HEK293 (cell line): ENCODE data around the gene MRPL36.
A peak's percentile ranks its signal among the peaks of the same experiment; 100 is the strongest.

ENCODE experiments used
- FEZF1 ChIP-seq: fragments of 450-650 bp; formaldehyde crosslinking; IDR thresholded peaks from 2 replicates; pipeline ENCODE4 v1.5.1; 2016; ENCODE audit warnings: missing biosample characterization, missing genetic modification characterization
- GLI4 ChIP-seq: fragments of 450-650 bp; formaldehyde crosslinking; IDR thresholded peaks from 2 replicates; pipeline ENCODE4 v1.5.1; 2016; ENCODE audit warnings: missing biosample characterization, missing genetic modification characterization
- KLF1 ChIP-seq: fragments of 450-650 bp; formaldehyde crosslinking; IDR thresholded peaks from 2 replicates; pipeline ENCODE4 v1.5.1; 2016; ENCODE audit warnings: missing biosample characterization, missing genetic modification characterization
- KLF8 ChIP-seq: fragments of 450-650 bp; formaldehyde crosslinking; IDR thresholded peaks from 2 replicates; pipeline ENCODE4 v1.5.1; 2016; ENCODE audit warnings: missing biosample characterization, missing genetic modification characterization
- MEIS1 ChIP-seq: sonication (generic); formaldehyde crosslinking; IDR thresholded peaks from 2 replicates; pipeline ENCODE4 v1.8.1; 2022; ENCODE audit warnings: missing genetic modification reagents, mild to moderate bottlenecking, borderline replicate concordance
- SCRT1 ChIP-seq: fragments of 450-650 bp; formaldehyde crosslinking; IDR thresholded peaks from 2 replicates; pipeline ENCODE4 v1.5.1; 2016; ENCODE audit warnings: missing biosample characterization, missing genetic modification characterization, borderline replicate concordance
- SCRT2 ChIP-seq: fragments of 450-650 bp; formaldehyde crosslinking; IDR thresholded peaks from 2 replicates; pipeline ENCODE4 v1.5.1; 2016; ENCODE audit warnings: missing biosample characterization, missing genetic modification characterization
- ZBTB7A ChIP-seq: fragments of 450-650 bp; formaldehyde crosslinking; IDR thresholded peaks from 2 replicates; pipeline ENCODE4 v1.5.1; 2016; ENCODE audit warnings: low read depth, missing biosample characterization, missing genetic modification characterization
- ZNF214 ChIP-seq: fragments of 450-650 bp; formaldehyde crosslinking; IDR thresholded peaks from 2 replicates; pipeline ENCODE4 v1.5.1; 2017; ENCODE audit warnings: missing biosample characterization, mild to moderate bottlenecking, missing genetic modification characterization, borderline replicate concordance
- ZNF239 ChIP-seq: fragments of 450-650 bp; formaldehyde crosslinking; IDR thresholded peaks from 2 replicates; pipeline ENCODE4 v1.5.1; 2016; ENCODE audit warnings: missing biosample characterization, missing genetic modification characterization
- ZNF311 ChIP-seq: fragments of 450-650 bp; formaldehyde crosslinking; IDR thresholded peaks from 2 replicates; pipeline ENCODE4 v1.5.1; 2017; ENCODE audit warnings: missing biosample characterization, missing genetic modification characterization, borderline replicate concordance
- ZNF335 ChIP-seq: fragments of 450-650 bp; formaldehyde crosslinking; conservative IDR thresholded peaks from 2 replicates; pipeline ENCODE4 v1.5.1; 2016; ENCODE audit warnings: missing biosample characterization, missing genetic modification characterization
- ZNF423 ChIP-seq: fragments of 450-650 bp; formaldehyde crosslinking; IDR thresholded peaks from 2 replicates; pipeline ENCODE4 v1.5.1; 2016; ENCODE audit warnings: missing biosample characterization, missing genetic modification characterization
- ZNF530 ChIP-seq: fragments of 450-650 bp; formaldehyde crosslinking; IDR thresholded peaks from 2 replicates; pipeline ENCODE4 v1.5.1; 2016; ENCODE audit warnings: low read depth, missing biosample characterization, missing genetic modification characterization
- ZNF558 ChIP-seq: fragments of 450-650 bp; formaldehyde crosslinking; IDR thresholded peaks from 2 replicates; pipeline ENCODE4 v1.5.1; 2016; ENCODE audit warnings: missing biosample characterization, missing genetic modification characterization
- ZNF600 ChIP-seq: fragments of 450-650 bp; formaldehyde crosslinking; IDR thresholded peaks from 2 replicates; pipeline ENCODE4 v1.5.1; 2016; ENCODE audit warnings: missing biosample characterization, missing genetic modification characterization
- ZNF623 ChIP-seq: fragments of 450-650 bp; formaldehyde crosslinking; IDR thresholded peaks from 2 replicates; pipeline ENCODE4 v1.5.1; 2016; ENCODE audit warnings: missing biosample characterization, missing genetic modification characterization
- ZNF664 ChIP-seq: fragments of 450-650 bp; formaldehyde crosslinking; IDR thresholded peaks from 2 replicates; pipeline ENCODE4 v1.5.1; 2016; ENCODE audit warnings: missing biosample characterization, missing genetic modification characterization
- ZNF701 ChIP-seq: fragments of 450-650 bp; formaldehyde crosslinking; IDR thresholded peaks from 2 replicates; pipeline ENCODE4 v1.5.1; 2016; ENCODE audit warnings: missing biosample characterization, missing genetic modification characterization
- ZNF707 ChIP-seq: fragments of 450-650 bp; formaldehyde crosslinking; IDR thresholded peaks from 2 replicates; pipeline ENCODE4 v1.5.1; 2016; ENCODE audit warnings: missing biosample characterization, missing genetic modification characterization
- ZNF76 ChIP-seq: fragments of 450-650 bp; formaldehyde crosslinking; IDR thresholded peaks from 2 replicates; pipeline ENCODE4; 2016; ENCODE audit warnings: low read depth, missing biosample characterization, missing genetic modification characterization, borderline replicate concordance
- TF ChIP-seq, protein P1 (sequence below): fragments of 450-650 bp; formaldehyde crosslinking; IDR thresholded peaks from 2 replicates; pipeline ENCODE4 v1.5.1; 2016; ENCODE audit warnings: missing biosample characterization, missing genetic modification characterization
- TF ChIP-seq, protein P2 (sequence below): fragments of 450-650 bp; formaldehyde crosslinking; conservative IDR thresholded peaks from 2 replicates; pipeline ENCODE4 v1.5.1; 2016; ENCODE audit warnings: low read depth, missing biosample characterization, missing genetic modification characterization
- TF ChIP-seq, protein P3 (sequence below): sonication (generic); formaldehyde crosslinking; IDR thresholded peaks from 2 replicates; pipeline ENCODE4 v1.8.1; 2022; ENCODE audit warnings: mild to moderate bottlenecking, moderate library complexity, missing genetic modification reagents
- TF ChIP-seq, protein P4 (sequence below): fragments of 450-650 bp; formaldehyde crosslinking; IDR thresholded peaks from 2 replicates; pipeline ENCODE4 v1.5.1; 2016; ENCODE audit warnings: missing biosample characterization, missing genetic modification characterization
- TF ChIP-seq, protein P5 (sequence below): fragments of 450-650 bp; formaldehyde crosslinking; IDR thresholded peaks from 2 replicates; pipeline ENCODE4 v1.5.1; 2016; ENCODE audit warnings: missing biosample characterization, missing genetic modification characterization

MRPL36 gene

DNA sequence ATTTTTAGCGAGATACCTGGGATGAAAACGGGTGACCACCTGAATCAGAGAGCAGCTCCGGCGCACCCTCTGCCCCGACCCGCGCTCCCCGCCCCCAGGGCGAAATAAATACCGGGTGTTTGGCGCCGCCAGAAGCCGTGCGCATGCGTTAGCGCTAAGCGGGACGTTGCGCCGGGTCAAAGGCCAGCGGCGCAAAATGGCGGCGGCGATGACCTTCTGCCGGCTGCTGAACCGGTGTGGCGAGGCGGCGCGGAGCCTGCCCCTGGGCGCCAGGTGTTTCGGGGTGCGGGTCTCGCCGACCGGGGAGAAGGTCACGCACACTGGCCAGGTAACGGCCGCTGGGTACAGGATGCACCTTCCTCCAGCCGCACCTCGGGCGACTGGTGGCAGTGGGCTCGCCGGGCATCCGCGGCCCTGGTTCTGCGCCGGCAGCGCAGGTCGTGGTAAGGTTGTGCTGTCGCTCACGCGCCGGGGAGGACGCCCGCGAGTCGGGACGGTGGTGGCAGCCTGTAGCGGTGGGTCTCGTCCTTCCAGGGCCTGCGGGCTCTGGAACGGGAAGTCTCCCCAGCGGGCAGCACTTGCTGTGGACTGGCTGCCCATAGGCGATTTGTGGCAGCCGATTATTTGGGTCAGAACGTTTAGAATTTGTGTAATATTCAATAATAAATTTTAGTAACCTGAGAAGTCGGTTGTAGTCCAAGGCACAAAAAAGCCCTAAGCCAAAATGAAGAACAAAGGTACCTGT is 1.8 kb upstream of the MRPL36 start, which contains the start of gene NDUFS6 (continued):
- TF ChIP-seq, protein P1, sequence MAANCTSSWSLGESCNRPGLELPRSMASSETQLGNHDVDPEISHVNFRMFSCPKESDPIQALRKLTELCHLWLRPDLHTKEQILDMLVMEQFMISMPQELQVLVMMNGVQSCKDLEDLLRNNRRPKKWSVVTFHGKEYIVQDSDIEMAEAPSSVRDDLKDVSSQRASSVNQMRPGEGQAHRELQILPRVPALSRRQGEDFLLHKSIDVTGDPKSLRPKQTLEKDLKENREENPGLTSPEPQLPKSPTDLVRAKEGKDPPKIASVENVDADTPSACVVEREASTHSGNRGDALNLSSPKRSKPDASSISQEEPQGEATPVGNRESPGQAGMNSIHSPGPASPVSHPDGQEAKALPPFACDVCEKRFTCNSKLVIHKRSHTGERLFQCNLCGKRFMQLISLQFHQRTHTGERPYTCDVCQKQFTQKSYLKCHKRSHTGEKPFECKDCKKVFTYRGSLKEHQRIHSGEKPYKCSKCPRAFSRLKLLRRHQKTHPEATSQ (tag by site-specific recombination) = 0 out of 2 replicates have a peak, but pooled peaks have one; percentile 75
- TF ChIP-seq GLI4 (tag by site-specific recombination) (peak; percentile 94), ZNF530 (no peak), ZNF311 (no peak), ZNF558 (tag by site-specific recombination) (no peak), ZNF707 (tag by site-specific recombination) (no peak), ZNF239 (tag by site-specific recombination) (no peak; the same call in 1 of the 2 replicates), ZNF600 (tag by site-specific recombination) (peak; percentile 92), SCRT2 (tag by site-specific recombination) (peak; percentile 56; the same call in 1 of the 2 replicates), ZBTB7A (tag by site-specific recombination) (peak; percentile 61; the same call in 1 of the 2 replicates), ZNF214 (tag by site-specific recombination) (no peak), ZNF423 (tag by site-specific recombination) (no peak), ZNF623 (no peak; the same call in 1 of the 2 replicates), KLF8 (tag by site-specific recombination) (no peak; the same call in 1 of the 2 replicates), SCRT1 (tag by site-specific recombination) (no peak), ZNF335 (tag by site-specific recombination) (peak; percentile 87), ZNF701 (no peak), KLF1 (tag by site-specific recombination) (no peak; the same call in 1 of the 2 replicates), MEIS1 (CRISPR knock-in tag) (no peak), ZNF76 (tag by site-specific recombination) (peak; percentile 77; the same call in 1 of the 2 replicates), ZNF664 (no peak), FEZF1 (tag by site-specific recombination) (peak; percentile 67)
- TF ChIP-seq, protein P2, sequence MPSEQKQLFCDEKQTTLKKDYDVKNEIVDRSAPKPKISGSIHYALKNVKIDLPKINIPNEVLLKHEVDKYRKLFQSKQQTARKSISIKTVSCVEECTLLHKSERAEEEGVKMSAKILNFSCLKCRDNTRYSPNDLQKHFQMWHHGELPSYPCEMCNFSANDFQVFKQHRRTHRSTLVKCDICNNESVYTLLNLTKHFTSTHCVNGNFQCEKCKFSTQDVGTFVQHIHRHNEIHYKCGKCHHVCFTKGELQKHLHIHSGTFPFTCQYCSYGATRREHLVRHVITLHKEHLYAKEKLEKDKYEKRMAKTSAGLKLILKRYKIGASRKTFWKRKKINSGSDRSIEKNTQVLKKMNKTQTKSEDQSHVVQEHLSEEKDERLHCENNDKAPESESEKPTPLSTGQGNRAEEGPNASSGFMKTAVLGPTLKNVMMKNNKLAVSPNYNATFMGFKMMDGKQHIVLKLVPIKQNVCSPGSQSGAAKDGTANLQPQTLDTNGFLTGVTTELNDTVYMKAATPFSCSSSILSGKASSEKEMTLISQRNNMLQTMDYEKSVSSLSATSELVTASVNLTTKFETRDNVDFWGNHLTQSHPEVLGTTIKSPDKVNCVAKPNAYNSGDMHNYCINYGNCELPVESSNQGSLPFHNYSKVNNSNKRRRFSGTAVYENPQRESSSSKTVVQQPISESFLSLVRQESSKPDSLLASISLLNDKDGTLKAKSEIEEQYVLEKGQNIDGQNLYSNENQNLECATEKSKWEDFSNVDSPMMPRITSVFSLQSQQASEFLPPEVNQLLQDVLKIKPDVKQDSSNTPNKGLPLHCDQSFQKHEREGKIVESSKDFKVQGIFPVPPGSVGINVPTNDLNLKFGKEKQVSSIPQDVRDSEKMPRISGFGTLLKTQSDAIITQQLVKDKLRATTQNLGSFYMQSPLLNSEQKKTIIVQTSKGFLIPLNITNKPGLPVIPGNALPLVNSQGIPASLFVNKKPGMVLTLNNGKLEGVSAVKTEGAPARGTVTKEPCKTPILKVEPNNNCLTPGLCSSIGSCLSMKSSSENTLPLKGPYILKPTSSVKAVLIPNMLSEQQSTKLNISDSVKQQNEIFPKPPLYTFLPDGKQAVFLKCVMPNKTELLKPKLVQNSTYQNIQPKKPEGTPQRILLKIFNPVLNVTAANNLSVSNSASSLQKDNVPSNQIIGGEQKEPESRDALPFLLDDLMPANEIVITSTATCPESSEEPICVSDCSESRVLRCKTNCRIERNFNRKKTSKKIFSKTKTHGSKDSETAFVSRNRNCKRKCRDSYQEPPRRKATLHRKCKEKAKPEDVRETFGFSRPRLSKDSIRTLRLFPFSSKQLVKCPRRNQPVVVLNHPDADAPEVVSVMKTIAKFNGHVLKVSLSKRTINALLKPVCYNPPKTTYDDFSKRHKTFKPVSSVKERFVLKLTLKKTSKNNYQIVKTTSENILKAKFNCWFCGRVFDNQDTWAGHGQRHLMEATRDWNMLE (tag by site-specific recombination) = no peak
- TF ChIP-seq, protein P3, sequence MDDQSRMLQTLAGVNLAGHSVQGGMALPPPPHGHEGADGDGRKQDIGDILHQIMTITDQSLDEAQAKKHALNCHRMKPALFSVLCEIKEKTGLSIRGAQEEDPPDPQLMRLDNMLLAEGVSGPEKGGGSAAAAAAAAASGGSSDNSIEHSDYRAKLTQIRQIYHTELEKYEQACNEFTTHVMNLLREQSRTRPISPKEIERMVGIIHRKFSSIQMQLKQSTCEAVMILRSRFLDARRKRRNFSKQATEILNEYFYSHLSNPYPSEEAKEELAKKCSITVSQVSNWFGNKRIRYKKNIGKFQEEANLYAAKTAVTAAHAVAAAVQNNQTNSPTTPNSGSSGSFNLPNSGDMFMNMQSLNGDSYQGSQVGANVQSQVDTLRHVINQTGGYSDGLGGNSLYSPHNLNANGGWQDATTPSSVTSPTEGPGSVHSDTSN = peak; percentile 77; the same call in 1 of the 2 replicates
- TF ChIP-seq, protein P4, sequence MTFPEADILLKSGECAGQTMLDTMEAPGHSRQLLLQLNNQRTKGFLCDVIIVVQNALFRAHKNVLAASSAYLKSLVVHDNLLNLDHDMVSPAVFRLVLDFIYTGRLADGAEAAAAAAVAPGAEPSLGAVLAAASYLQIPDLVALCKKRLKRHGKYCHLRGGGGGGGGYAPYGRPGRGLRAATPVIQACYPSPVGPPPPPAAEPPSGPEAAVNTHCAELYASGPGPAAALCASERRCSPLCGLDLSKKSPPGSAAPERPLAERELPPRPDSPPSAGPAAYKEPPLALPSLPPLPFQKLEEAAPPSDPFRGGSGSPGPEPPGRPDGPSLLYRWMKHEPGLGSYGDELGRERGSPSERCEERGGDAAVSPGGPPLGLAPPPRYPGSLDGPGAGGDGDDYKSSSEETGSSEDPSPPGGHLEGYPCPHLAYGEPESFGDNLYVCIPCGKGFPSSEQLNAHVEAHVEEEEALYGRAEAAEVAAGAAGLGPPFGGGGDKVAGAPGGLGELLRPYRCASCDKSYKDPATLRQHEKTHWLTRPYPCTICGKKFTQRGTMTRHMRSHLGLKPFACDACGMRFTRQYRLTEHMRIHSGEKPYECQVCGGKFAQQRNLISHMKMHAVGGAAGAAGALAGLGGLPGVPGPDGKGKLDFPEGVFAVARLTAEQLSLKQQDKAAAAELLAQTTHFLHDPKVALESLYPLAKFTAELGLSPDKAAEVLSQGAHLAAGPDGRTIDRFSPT = no peak
- TF ChIP-seq, protein P5, sequence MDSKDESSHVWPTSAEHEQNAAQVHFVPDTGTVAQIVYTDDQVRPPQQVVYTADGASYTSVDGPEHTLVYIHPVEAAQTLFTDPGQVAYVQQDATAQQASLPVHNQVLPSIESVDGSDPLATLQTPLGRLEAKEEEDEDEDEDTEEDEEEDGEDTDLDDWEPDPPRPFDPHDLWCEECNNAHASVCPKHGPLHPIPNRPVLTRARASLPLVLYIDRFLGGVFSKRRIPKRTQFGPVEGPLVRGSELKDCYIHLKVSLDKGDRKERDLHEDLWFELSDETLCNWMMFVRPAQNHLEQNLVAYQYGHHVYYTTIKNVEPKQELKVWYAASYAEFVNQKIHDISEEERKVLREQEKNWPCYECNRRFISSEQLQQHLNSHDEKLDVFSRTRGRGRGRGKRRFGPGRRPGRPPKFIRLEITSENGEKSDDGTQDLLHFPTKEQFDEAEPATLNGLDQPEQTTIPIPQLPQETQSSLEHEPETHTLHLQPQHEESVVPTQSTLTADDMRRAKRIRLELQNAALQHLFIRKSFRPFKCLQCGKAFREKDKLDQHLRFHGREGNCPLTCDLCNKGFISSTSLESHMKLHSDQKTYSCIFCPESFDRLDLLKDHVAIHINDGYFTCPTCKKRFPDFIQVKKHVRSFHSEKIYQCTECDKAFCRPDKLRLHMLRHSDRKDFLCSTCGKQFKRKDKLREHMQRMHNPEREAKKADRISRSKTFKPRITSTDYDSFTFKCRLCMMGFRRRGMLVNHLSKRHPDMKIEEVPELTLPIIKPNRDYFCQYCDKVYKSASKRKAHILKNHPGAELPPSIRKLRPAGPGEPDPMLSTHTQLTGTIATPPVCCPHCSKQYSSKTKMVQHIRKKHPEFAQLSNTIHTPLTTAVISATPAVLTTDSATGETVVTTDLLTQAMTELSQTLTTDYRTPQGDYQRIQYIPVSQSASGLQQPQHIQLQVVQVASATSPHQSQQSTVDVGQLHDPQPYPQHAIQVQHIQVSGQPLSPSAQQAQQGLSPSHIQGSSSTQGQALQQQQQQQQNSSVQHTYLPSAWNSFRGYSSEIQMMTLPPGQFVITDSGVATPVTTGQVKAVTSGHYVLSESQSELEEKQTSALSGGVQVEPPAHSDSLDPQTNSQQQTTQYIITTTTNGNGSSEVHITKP (tag by site-specific recombination) = peak; percentile 66
